GM12878 (cell line): Measurements from ENCODE around the gene SLC15A5.

Source experiments
- CTCF ChIP-seq, 3 experiments: IDR thresholded peaks in 2 of 3; conservative IDR thresholded peaks in 1 of 3; 2 replicates each; pipeline ENCODE4 v1.5.1; 2011; ENCODE audit warnings: low read depth in 3 of 3, low read length in 3 of 3, mild to moderate bottlenecking in 3 of 3, control low read depth in 2 of 3, moderate library complexity in 2 of 3, inconsistent platforms in 1 of 3, mixed read lengths in 1 of 3; ENCODE audit not compliant: control insufficient read depth in 2 of 3, insufficient read depth in 1 of 3; ENCODE audit errors: extremely low read depth in 1 of 3
- NFIC ChIP-seq: IDR thresholded peaks from 2 replicates; pipeline ENCODE4 v1.6.1; 2012; ENCODE audit warnings: low read depth, mild to moderate bottlenecking, inconsistent platforms, low read length, moderate library complexity
- NKRF ChIP-seq: fragments of 450-650 bp; conservative IDR thresholded peaks from 2 replicates; pipeline ENCODE4 v1.6.1; 2017; ENCODE audit warnings: mild to moderate bottlenecking, moderate library complexity
- NR2C2 ChIP-seq: IDR thresholded peaks from 2 replicates; pipeline ENCODE4 v1.6.1; 2011; ENCODE audit warnings: borderline replicate concordance, low read depth; ENCODE audit not compliant: control insufficient read depth, insufficient read length
- POLR2A ChIP-seq: IDR thresholded peaks from 2 replicates; pipeline ENCODE4 v1.6.1; 2011; ENCODE audit warnings: low read depth, mild to moderate bottlenecking, low read length
- RFX5 ChIP-seq: IDR thresholded peaks from 2 replicates; pipeline ENCODE4 v1.6.1; 2011; ENCODE audit warnings: low read depth, low read length, improper control_type of control experiment
- SMARCA5 ChIP-seq: fragments of 450-650 bp; IDR thresholded peaks from 2 replicates; pipeline ENCODE4 v1.6.1; 2017; ENCODE audit warnings: mild to moderate bottlenecking
- SUZ12 ChIP-seq: fragments of 200-600 bp; sonication (generic); IDR thresholded peaks from one replicate; pipeline ENCODE4 v1.6.1; 2018; ENCODE audit warnings: antibody characterized with exemption, mild to moderate bottlenecking; ENCODE audit not compliant: unreplicated experiment

DNA sequence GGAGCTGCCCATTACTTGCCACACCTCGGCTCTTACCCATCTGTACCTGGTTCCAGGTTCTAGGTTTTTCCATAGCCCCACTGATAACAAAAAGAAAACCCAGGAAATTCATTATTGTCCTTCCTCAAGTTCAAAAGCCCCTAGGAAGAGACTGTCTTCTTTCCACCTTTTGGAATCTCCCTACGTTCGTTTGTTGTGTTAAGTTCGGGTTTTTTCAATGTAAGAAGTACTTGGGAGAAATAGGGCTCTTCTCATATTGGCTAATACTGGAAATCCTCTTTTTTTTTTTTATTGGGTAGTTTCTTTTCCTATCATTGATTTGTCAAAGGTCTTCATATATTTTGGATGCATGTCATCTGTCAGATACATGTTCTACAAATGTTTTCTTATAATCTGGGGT, 17.3 kb downstream of the SLC15A5 start:
- TF ChIP-seq NR2C2 (no peak), NFIC (no peak), POLR2A (no peak), SUZ12 (no peak), SMARCA5 (no peak), CTCF (IDR thresholded peaks at IDR 0.05 in 2 of 3, conservative IDR thresholded peaks at IDR 0.05 in 1 of 3; ENCODE audit: control insufficient read depth in 2 of 3, extremely low read depth in 1 of 3, insufficient read depth in 1 of 3, low read depth in 3 of 3, low read length in 3 of 3) (no peak), NKRF (no peak), RFX5 (no peak)
